Mucosa of descending colon (tissue), 3 donors: ENCODE measurements around the gene DENND1B. TPM values are rescaled to one million over a fixed set of nuclear protein-coding genes. Genes with fewer than 3 reads are reported as not detected.

ENCODE experiments used
- ATAC-seq: fragments of 200-7000 bp; cut with Tn5 transposase; one replicate; pipeline ENCODE4 v1.9.1; 2020; ENCODE audit warnings: mild to moderate bottlenecking, moderate library complexity
- DNase-seq, 3 donors: peaks; one replicate each; pipeline ENCODE4 v3.0.0-alpha.2; 2020
- H3K36me3 ChIP-seq: fragments of 200-600 bp; one replicate; pipeline ENCODE4 v1.8.0; 2021; ENCODE audit warnings: low read depth, mild to moderate bottlenecking
- H3K4me1 ChIP-seq: fragments of 200-600 bp; one replicate; pipeline ENCODE4 v1.8.0; 2021; ENCODE audit warnings: low read depth, mild to moderate bottlenecking
- H3K4me3 ChIP-seq: fragments of 200-600 bp; one replicate; pipeline ENCODE4 v1.8.0; 2021; ENCODE audit warnings: mild to moderate bottlenecking
- H3K9me3 ChIP-seq: fragments of 200-600 bp; one replicate; pipeline ENCODE4 v1.8.0; 2021; ENCODE audit warnings: mild to moderate bottlenecking
- CTCF ChIP-seq: fragments of 200-600 bp; IDR thresholded peaks from one replicate; pipeline ENCODE4 v1.8.0; 2022; ENCODE audit warnings: antibody characterized with exemption, mild to moderate bottlenecking
- intact Hi-C, 2 donors: fragments of 100-400 bp; cut with DNase I in 1 of 2; cut with micrococcal nuclease in 1 of 2; formaldehyde crosslinking; loops; one replicate each; pipeline versions ENCODE4 v1.11.0 to v1.11.1; 2022; cut with DNase I, micrococcal nuclease
- total RNA-seq, 3 donors: library from RNA; stranded (reverse); fragmentation: NEBNext Ultra II Directional in 2 of 3; extraction: Animal tissue kit (Norgen Biotek cat#: 25700) in 2 of 3; gene quantifications; one replicate each; pipeline versions ENCODE4 v1.2.1 to v1.2.4, GENCODE V29; 2021 to 2023
- donor health status: DM: no; HTN: no; CAD: no; lungs with moderate emphysema.
- donor health status: DM: no; HTN: no; CAD: no.
- donor health status: DM: no; HTN: yes; CAD: no.

Gene DENND1B
- total RNA-seq, 3 donors from 2014 or later = 29.3 to 54.9 (median 32.2) TPM

GRCh38 chr1:197526736-197527371 lies 248.4 kb downstream of the DENND1B start:
- TF ChIP-seq CTCF = no peak
- intact Hi-C loops = loop anchor here in 1 of 2 donors (10.0 kb wide), 1 partner anchor 398 kb away; no protein-coding TSS in a partner anchor

DNA sequence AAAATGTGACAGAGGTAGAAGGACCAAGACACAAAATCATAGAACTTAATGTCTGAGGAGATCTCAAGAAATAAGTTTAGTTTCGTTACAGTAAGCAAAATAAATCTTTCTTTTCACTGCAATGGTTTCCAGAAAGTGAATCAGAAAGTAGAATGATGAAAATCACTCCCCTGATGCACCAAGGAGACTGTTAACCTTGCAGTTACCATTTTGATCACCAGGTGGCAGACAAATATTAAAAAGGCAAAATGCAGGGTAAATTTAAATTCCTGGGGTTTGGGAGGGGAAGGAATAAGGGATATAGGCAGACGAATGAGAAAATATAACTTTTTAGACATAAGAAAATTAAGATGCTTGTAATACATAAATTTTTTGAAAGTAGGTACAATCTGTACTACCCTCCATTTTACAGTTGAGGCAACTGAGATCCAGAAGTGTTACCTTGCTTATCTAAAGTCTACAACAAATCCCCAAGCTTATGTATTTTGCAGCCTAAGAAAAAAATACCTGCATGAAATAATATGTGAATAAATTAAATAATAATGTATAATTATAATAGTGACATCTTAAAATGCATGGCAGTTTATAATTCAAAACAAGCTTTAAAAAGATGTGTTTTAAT lies 254.1 kb downstream of the DENND1B start:
- no peak for TF ChIP-seq CTCF
- ATAC-seq = no peak
- DNase-seq = peak in 1 of 3 donors; percentile 50
- no peaks in the 10 kb centered on the region for H3K9me3 ChIP-seq
- intact Hi-C loops = loop anchor here in 1 of 2 donors (10.0 kb wide), 1 partner anchor 404 kb away; no protein-coding TSS in a partner anchor
- no peaks in the 10 kb centered on the region for H3K4me1 ChIP-seq
- H3K36me3 ChIP-seq = no peaks in the 10 kb centered on the region
- no peak overlapping the region for H3K4me3 ChIP-seq

More at GRCh38 chr1:197526736-197527371, 248.4 kb downstream of the DENND1B start:
- no peaks in the 10 kb centered on the region for H3K36me3 ChIP-seq
- no peaks in the 10 kb centered on the region for H3K9me3 ChIP-seq
- no peak overlapping the region for H3K4me3 ChIP-seq
- DNase-seq (no peak), ATAC-seq (no peak)
- H3K4me1 ChIP-seq = no peaks in the 10 kb centered on the region

DNA sequence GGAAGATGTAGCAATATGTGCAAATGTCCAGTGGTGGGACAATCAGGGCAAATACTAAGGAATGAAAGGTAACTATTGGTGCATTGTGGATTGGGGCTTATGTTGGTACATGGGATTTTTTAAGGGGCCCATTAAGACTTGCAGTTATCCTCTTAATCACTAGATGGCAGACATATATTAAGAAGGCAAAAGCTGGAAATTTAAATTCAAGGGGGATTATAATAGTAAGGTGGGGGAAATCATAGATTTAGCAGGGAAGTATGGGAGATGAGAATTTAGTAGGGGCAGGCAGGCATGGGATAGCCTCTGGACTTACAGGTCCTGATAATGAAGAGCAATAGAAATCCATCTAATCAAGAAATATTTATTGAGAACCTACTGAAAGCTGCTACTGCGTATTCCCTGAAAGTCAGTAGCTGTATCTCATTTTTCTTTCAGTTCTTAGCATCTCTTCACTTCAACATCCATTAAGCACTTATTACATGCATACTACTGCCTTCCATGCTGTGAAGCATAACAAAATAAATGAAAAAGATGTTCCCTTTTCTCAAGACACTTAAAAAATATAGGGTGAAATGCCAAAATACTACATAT lies 255.4 kb downstream of the DENND1B start:
- DNase-seq (no peak), ATAC-seq (no peak)
- TF ChIP-seq CTCF = no peak
- H3K4me1 ChIP-seq = no peaks in the 10 kb centered on the region
- H3K36me3 ChIP-seq = no peaks in the 10 kb centered on the region
- no peaks in the 10 kb centered on the region for H3K9me3 ChIP-seq
- H3K4me3 ChIP-seq = no peak overlapping the region
- intact Hi-C loops = loop anchor here in 1 of 2 donors (10.0 kb wide), 1 partner anchor 405 kb away; no protein-coding TSS in a partner anchor

GRCh38 chr1:197515421-197515820 lies 259.9 kb downstream of the DENND1B start:
- H3K36me3 ChIP-seq = peaks cover 5% of the 10 kb centered on the region
- H3K4me1 ChIP-seq = no peaks in the 10 kb centered on the region
- no peak for TF ChIP-seq CTCF
- ATAC-seq (no peak), DNase-seq (no peak)
- no peak overlapping the region for H3K4me3 ChIP-seq
- H3K9me3 ChIP-seq = no peaks in the 10 kb centered on the region
- intact Hi-C loops = no loop called here

DNA sequence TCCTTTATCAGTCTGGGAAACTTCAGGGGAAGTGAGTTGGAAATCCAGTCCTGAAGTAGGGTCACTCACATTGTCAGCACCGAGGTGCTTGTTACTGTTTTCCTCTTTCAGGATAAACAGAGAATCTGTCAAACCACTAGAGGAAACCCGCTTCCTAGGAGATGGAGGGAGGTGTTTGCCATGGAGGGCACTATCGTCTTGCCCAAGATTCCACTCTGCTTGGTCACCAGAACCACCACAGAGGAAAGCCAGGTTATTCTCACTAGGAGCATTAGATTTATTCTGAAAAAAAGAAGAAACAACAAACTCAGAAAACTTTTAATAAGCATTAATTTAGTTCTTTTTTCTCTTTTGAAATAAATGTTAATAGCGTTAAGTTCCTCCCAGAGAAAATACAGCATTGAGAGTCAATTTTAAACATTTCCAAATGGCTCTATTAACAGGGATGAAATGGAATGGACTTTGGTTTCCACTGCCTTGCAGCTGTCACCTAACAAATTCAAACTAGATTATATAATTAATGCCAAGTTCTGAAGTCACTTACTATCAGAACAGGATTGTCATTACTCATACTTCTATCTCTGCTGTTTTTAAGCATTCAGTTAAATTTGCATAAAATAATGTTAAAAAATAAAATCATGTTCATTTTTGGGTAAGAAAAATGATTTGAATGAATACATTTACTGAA lies 264.4 kb downstream of the DENND1B start:
- Histone ChIP-seq H3K36me3 (peaks cover 5% of the 10 kb centered on the region), H3K4me3 (no peak overlapping the region), H3K4me1 (no peaks in the 10 kb centered on the region), H3K9me3 (no peaks in the 10 kb centered on the region)
- DNase-seq (no peak), ATAC-seq (no peak)
- no peak for TF ChIP-seq CTCF
- intact Hi-C loops = no loop called here
